SU-DHL-6 (cell line): ENCODE measurements around the gene FAM32A.

Source experiments
- H2AFZ ChIP-seq: fragments of 200-600 bp; sonication (generic); 2 replicates; pipeline ENCODE4 v1.6.1; 2014; ENCODE audit warnings: low read depth, mild to moderate bottlenecking, moderate library complexity, mixed read lengths, antibody characterized with exemption, low read length; ENCODE audit not compliant: severe bottlenecking
- H3F3A ChIP-seq: fragments of 200-600 bp; shearing (Covaris generic); 2 replicates; pipeline ENCODE4 v1.6.0; 2016; ENCODE audit warnings: antibody characterized with exemption, mild to moderate bottlenecking; ENCODE audit not compliant: insufficient read depth
- H3K27ac ChIP-seq: fragments of 200-600 bp; sonication (generic); 2 replicates; pipeline ENCODE4 v1.5.1; 2016; ENCODE audit warnings: low read depth, mild to moderate bottlenecking, low read length, moderate library complexity, mixed read lengths
- H3K27me3 ChIP-seq: fragments of 200-600 bp; sonication (generic), shearing (Covaris generic); 2 replicates; pipeline ENCODE4 v1.6.0; 2014; ENCODE audit warnings: mild to moderate bottlenecking, low read length
- H3K36me3 ChIP-seq: fragments of 200-600 bp; sonication (generic); 2 replicates; pipeline ENCODE4 v1.6.1; 2014; ENCODE audit warnings: mild to moderate bottlenecking, low read length, mixed read lengths
- H3K4me2 ChIP-seq: fragments of 300-600, 200-600 bp; shearing (Covaris generic), sonication (generic); 2 replicates; pipeline ENCODE4 v1.6.0; 2014; ENCODE audit warnings: low read length, low read depth, mild to moderate bottlenecking; ENCODE audit not compliant: poor library complexity, severe bottlenecking
- H3K4me3 ChIP-seq: fragments of 200-600 bp; sonication (generic); 2 replicates; pipeline ENCODE4 v1.5.1; 2014; ENCODE audit warnings: antibody characterized with exemption, low read length, mild to moderate bottlenecking, mixed read lengths; ENCODE audit not compliant: insufficient read depth, poor library complexity, severe bottlenecking
- H3K79me2 ChIP-seq: fragments of 200-600 bp; sonication (generic); 2 replicates; pipeline ENCODE4 v1.6.1; 2014; ENCODE audit warnings: mild to moderate bottlenecking, low read length, moderate library complexity; ENCODE audit not compliant: insufficient read depth
- H3K9ac ChIP-seq: fragments of 200-600 bp; sonication (generic); 2 replicates; pipeline ENCODE4 v1.7.0; 2014; ENCODE audit warnings: mild to moderate bottlenecking, low read length
- H3K9me2 ChIP-seq: fragments of 200-600 bp; sonication (generic); replicated peaks from 2 replicates; pipeline ENCODE4 v1.6.1; 2014; ENCODE audit warnings: low read length; ENCODE audit not compliant: insufficient read depth
- H3K9me3 ChIP-seq: fragments of 200-600 bp; sonication (generic); 2 replicates; pipeline ENCODE4 v1.6.1; 2014; ENCODE audit warnings: low read length, mixed read lengths; ENCODE audit not compliant: insufficient read depth
- H4K20me1 ChIP-seq: fragments of 200-600 bp; sonication (generic); 2 replicates; pipeline ENCODE4 v1.6.1; 2014; ENCODE audit warnings: low read depth, mild to moderate bottlenecking, antibody characterized with exemption, low read length, moderate library complexity, mixed read lengths
- EZH2phosphoT487 ChIP-seq: fragments of 200-600 bp; sonication (generic), shearing (Covaris generic); conservative IDR thresholded peaks from 2 replicates; pipeline ENCODE4 v1.6.1; 2018; ENCODE audit warnings: mild to moderate bottlenecking, antibody characterized with exemption, low read length, moderate library complexity, mixed read lengths
- TF ChIP-seq, protein P1 (sequence below): fragments of 200-600 bp; sonication (generic); IDR thresholded peaks from one replicate; pipeline ENCODE4 v1.5.1; 2017; ENCODE audit warnings: antibody characterized with exemption, mild to moderate bottlenecking, low read length, moderate library complexity; ENCODE audit not compliant: insufficient read depth, poor library complexity, severe bottlenecking

The FAM32A gene

DNA sequence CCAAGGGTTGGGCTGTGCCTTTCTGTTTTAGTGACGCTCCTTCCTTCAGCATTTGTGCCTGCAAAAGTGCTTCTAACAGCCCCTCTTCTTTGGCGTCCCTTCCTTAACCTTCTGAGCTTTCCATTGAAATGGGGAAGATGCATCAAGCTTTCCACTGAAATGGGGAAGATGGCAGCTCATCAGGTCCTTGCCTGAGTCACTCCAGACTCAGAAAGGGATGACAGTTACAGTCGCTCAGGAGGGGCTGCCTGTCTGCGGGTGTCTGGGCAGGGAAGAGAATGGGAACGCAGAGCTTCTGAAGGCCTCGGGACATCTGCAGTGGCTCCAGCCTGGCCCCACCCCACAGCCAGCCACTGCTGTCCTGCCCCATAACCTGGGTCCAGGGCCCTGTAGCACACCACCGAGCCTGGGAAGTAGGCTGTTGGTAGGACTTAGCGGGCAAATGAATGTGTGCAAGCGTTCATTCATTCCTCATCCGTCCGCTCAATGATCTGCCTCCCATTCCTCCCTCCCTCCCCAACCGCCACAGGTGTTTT lies 22.3 kb downstream of the FAM32A start:
- H3F3A ChIP-seq, result no peaks in the 10 kb centered on the region
- TF ChIP-seq, protein P1, sequence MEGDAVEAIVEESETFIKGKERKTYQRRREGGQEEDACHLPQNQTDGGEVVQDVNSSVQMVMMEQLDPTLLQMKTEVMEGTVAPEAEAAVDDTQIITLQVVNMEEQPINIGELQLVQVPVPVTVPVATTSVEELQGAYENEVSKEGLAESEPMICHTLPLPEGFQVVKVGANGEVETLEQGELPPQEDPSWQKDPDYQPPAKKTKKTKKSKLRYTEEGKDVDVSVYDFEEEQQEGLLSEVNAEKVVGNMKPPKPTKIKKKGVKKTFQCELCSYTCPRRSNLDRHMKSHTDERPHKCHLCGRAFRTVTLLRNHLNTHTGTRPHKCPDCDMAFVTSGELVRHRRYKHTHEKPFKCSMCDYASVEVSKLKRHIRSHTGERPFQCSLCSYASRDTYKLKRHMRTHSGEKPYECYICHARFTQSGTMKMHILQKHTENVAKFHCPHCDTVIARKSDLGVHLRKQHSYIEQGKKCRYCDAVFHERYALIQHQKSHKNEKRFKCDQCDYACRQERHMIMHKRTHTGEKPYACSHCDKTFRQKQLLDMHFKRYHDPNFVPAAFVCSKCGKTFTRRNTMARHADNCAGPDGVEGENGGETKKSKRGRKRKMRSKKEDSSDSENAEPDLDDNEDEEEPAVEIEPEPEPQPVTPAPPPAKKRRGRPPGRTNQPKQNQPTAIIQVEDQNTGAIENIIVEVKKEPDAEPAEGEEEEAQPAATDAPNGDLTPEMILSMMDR, result no peak
- no peak for TF ChIP-seq EZH2phosphoT487
- no peaks in the 10 kb centered on the region for H3K27me3 ChIP-seq
- no peaks in the 10 kb centered on the region for H3K79me2 ChIP-seq
- H3K27ac ChIP-seq, result no peak overlapping the region
- H3K4me3 ChIP-seq, result no peak overlapping the region
- H3K9me3 ChIP-seq, result no peaks in the 10 kb centered on the region
- no peak overlapping the region for H3K9ac ChIP-seq
- H3K9me2 ChIP-seq, result no peaks in the 10 kb centered on the region
- H3K4me2 ChIP-seq, result no peak overlapping the region
- H3K36me3 ChIP-seq, result 0 out of 2 replicates have a peak, but pooled peaks cover 3% of the 10 kb centered on the region
- H4K20me1 ChIP-seq, result no peaks in the 10 kb centered on the region
- H2AFZ ChIP-seq, result no peak overlapping the region

DNA sequence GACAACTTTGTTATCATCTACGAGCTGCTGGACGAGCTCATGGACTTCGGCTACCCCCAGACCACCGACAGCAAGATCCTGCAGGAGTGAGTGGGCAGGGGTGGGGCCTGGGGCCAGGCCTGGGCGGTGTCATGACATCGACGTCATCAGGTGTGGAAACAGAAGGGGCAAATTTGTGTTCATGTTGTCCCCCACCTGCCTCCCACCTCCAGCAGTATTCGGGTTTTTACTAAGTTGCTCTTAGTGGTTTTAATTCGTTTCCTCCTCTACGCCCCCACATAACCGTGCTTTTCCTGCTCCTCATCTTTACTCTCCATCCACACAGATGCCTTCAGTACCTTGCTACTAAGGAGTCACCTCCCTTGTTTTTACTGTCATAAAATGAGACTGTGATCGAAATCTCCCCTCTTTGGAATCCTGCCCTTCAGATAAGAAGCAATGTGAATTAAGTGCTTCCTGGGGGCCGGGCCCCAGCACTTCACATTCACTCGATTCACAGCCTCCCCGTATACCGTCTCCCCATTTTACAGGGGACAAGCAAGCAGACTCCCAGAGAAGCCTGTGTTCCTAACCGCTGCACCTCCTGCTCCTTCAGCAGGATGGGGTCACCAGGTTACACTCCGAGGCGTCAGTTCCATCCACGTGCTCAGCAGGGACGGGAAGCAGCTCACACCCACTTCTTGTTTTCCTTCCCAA lies 23.0 kb downstream of the FAM32A start:
- Histone ChIP-seq H3K79me2 (no peaks in the 10 kb centered on the region), H3K4me2 (no peak overlapping the region), H3K27ac (no peak overlapping the region), H2AFZ (no peak overlapping the region), H3K27me3 (no peaks in the 10 kb centered on the region), H3K9me3 (no peaks in the 10 kb centered on the region), H3K4me3 (no peak overlapping the region), H3K36me3 (0 out of 2 replicates have a peak, but pooled peaks cover 3% of the 10 kb centered on the region), H3F3A (no peaks in the 10 kb centered on the region), H3K9ac (no peak overlapping the region), H3K9me2 (no peaks in the 10 kb centered on the region), H4K20me1 (no peaks in the 10 kb centered on the region)
- TF ChIP-seq, protein P1, result no peak
- TF ChIP-seq EZH2phosphoT487, result no peak

DNA sequence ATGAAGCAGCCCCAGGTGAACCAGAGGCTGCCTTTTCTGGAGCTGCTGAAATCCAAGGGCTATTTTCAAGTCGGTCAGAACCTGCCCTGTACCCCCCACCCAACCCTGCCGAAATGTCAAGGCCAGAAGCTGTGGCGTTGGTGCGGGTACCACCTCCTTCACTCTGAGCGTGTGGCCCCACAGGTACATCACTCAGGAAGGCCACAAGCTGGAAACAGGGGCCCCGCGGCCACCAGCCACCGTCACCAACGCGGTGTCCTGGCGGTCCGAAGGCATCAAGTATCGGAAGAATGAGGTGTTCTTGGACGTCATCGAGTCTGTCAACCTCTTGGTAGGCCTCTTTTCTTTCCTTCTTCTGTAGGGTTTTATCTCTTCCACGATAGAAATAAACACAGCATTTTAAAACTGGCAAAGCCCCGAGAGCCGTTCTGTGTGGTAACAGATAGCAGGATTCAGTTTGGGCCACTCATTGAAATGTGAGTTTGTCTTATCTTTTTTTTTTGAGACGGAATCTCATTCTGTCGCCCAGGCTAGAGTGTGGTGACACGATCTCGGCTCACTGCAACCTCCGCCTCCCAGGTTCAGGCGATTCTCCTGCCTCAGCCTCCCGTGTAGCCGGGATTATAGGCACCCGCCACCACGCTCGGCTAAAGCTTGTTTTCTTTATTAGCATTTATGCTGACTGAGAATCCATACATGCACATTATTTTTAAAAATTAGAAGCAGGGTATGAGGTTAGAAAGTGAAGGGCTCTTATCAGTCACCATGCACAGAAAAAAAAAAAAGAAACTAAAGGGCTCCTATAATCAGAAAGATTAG lies 23.8 kb downstream of the FAM32A start:
- no peaks in the 10 kb centered on the region for H3K9me2 ChIP-seq

More for the DNA sequence above, 23.8 kb downstream of the FAM32A start:
- Histone ChIP-seq H3K9me3 (no peaks in the 10 kb centered on the region), H3K4me3 (no peak overlapping the region), H2AFZ (no peak overlapping the region), H3K27me3 (no peaks in the 10 kb centered on the region), H4K20me1 (no peaks in the 10 kb centered on the region), H3K79me2 (0 out of 2 replicates have a peak, but pooled peaks cover 8% of the 10 kb centered on the region), H3K27ac (no peak overlapping the region), H3K36me3 (0 out of 2 replicates have a peak, but pooled peaks cover 3% of the 10 kb centered on the region), H3K4me2 (no peak overlapping the region), H3F3A (no peaks in the 10 kb centered on the region), H3K9ac (no peak overlapping the region)
- TF ChIP-seq, protein P1, result no peak
- TF ChIP-seq EZH2phosphoT487, result no peak
